WTC11 (cell line): Measurements from ENCODE around the gene LDLRAD4. TPM values are rescaled to one million over a fixed set of nuclear protein-coding genes. Genes with fewer than 3 reads are reported as not detected.

Experiments
- ATAC-seq: fragments of 200-7000 bp; cut with Tn5 transposase; 2 replicates; pipeline ENCODE4 v1.10.0; 2021; ENCODE audit warnings: mild to moderate bottlenecking, moderate library complexity
- CTCF ChIA-PET: fragments of 300-600 bp; sonication (Branson Sonifier 250); formaldehyde crosslinking; loops from one replicate; lab custom pipeline; 2021; ENCODE audit warnings: antibody characterized with exemption; lab: Charles Lee
- POLR2A ChIA-PET: fragments of 350-600 bp; sonication (Branson Sonifier 250); formaldehyde crosslinking; loops from one replicate; lab custom pipeline; 2021; ENCODE audit warnings: antibody characterized with exemption; lab: Charles Lee
- DNase-seq: peaks from one replicate; pipeline ENCODE4 v3.0.0; 2021; ENCODE audit warnings: low spot score
- H3K27ac Mint-ChIP-seq: 2 replicates; pipeline ENCODE4 v1.8.0; 2021; ENCODE audit warnings: mixed read lengths
- H3K27me3 Mint-ChIP-seq: 2 replicates; pipeline ENCODE4 v1.8.0; 2021; ENCODE audit warnings: low read depth, mild to moderate bottlenecking, moderate library complexity, mixed read lengths
- H3K36me3 Mint-ChIP-seq: 2 replicates; pipeline ENCODE4 v1.8.0; 2021; ENCODE audit warnings: mixed read lengths
- H3K4me1 Mint-ChIP-seq: 2 replicates; pipeline ENCODE4 v1.8.0; 2022; ENCODE audit warnings: mixed read lengths
- H3K4me3 Mint-ChIP-seq: 2 replicates; pipeline ENCODE4 v1.8.0; 2021; ENCODE audit warnings: mild to moderate bottlenecking, moderate library complexity, mixed read lengths
- H3K9me3 Mint-ChIP-seq: 2 replicates; pipeline ENCODE4 v1.8.0; 2021; ENCODE audit warnings: mixed read lengths
- ATF3 ChIP-seq: sonication (generic); formaldehyde crosslinking; conservative IDR thresholded peaks from 2 replicates; pipeline ENCODE4 v1.8.1; 2022; ENCODE audit warnings: mild to moderate bottlenecking, missing genetic modification reagents
- CREB1 ChIP-seq: sonication (generic); formaldehyde crosslinking; IDR thresholded peaks from 2 replicates; pipeline ENCODE4 v1.8.0; 2023; ENCODE audit warnings: mild to moderate bottlenecking, missing genetic modification reagents
- FOXP1 ChIP-seq: sonication (generic); formaldehyde crosslinking; IDR thresholded peaks from 2 replicates; pipeline ENCODE4 v1.8.0; 2022; ENCODE audit warnings: missing genetic modification reagents, mild to moderate bottlenecking, moderate library complexity, borderline replicate concordance
- GABPB1 ChIP-seq: sonication (generic); formaldehyde crosslinking; IDR thresholded peaks from 2 replicates; pipeline ENCODE4 v1.8.1; 2023; ENCODE audit warnings: mild to moderate bottlenecking, missing genetic modification reagents
- JUN ChIP-seq: sonication (generic); formaldehyde crosslinking; IDR thresholded peaks from 2 replicates; pipeline ENCODE4 v1.8.0; 2023; ENCODE audit warnings: mild to moderate bottlenecking, missing genetic modification reagents
- NR1H2 ChIP-seq: sonication (generic); formaldehyde crosslinking; IDR thresholded peaks from 2 replicates; pipeline ENCODE4 v1.9.0; 2021; ENCODE audit warnings: mild to moderate bottlenecking, moderate library complexity, missing genetic modification reagents
- RORB ChIP-seq: fragments of 250-450 bp; sonication (Bioruptor Pico); IDR thresholded peaks from 2 replicates; pipeline ENCODE4 v1.9.0; 2021; ENCODE audit warnings: mild to moderate bottlenecking
- SMAD4 ChIP-seq: sonication (generic); formaldehyde crosslinking; IDR thresholded peaks from 2 replicates; pipeline ENCODE4 v1.8.0; 2022; ENCODE audit warnings: mild to moderate bottlenecking, missing genetic modification reagents
- SOX15 ChIP-seq: fragments of 250-450 bp; sonication (Bioruptor Pico); IDR thresholded peaks from 2 replicates; pipeline ENCODE4 v1.9.0; 2021; ENCODE audit warnings: mild to moderate bottlenecking
- SP1 ChIP-seq: sonication (generic); formaldehyde crosslinking; conservative IDR thresholded peaks from 2 replicates; pipeline ENCODE4 v1.8.1; 2022; ENCODE audit warnings: missing genetic modification reagents
- ZNF138 ChIP-seq: sonication (generic); formaldehyde crosslinking; conservative IDR thresholded peaks from 2 replicates; pipeline ENCODE4 v1.8.1; 2022; ENCODE audit warnings: mild to moderate bottlenecking, moderate library complexity, missing genetic modification reagents
- ZNF317 ChIP-seq: sonication (generic); formaldehyde crosslinking; IDR thresholded peaks from 2 replicates; pipeline ENCODE4 v1.8.1; 2023; ENCODE audit warnings: low read depth, mild to moderate bottlenecking, moderate library complexity, missing genetic modification reagents, borderline replicate concordance
- ZNF532 ChIP-seq: fragments of 250-450 bp; sonication (Bioruptor Pico); IDR thresholded peaks from 2 replicates; pipeline ENCODE4 v1.9.0; 2021; ENCODE audit warnings: mild to moderate bottlenecking, borderline replicate concordance
- total RNA-seq: library from RNA; stranded (reverse); gene quantifications from 3 replicates; pipeline ENCODE4 v1.2.3, GENCODE V29; 2021
- TF ChIP-seq, protein P1 (sequence below): sonication (generic); formaldehyde crosslinking; IDR thresholded peaks from 2 replicates; pipeline ENCODE4 v1.8.1; 2022; ENCODE audit warnings: low read depth, mild to moderate bottlenecking, moderate library complexity, missing genetic modification reagents, borderline replicate concordance
- TF ChIP-seq, protein P2 (sequence below): sonication (generic); formaldehyde crosslinking; IDR thresholded peaks from 2 replicates; pipeline ENCODE4 v1.8.0; 2023; ENCODE audit warnings: missing genetic modification reagents

LDLRAD4 gene
- total RNA-seq, 1 experiment from 2014 or later = 6.2 TPM

DNA sequence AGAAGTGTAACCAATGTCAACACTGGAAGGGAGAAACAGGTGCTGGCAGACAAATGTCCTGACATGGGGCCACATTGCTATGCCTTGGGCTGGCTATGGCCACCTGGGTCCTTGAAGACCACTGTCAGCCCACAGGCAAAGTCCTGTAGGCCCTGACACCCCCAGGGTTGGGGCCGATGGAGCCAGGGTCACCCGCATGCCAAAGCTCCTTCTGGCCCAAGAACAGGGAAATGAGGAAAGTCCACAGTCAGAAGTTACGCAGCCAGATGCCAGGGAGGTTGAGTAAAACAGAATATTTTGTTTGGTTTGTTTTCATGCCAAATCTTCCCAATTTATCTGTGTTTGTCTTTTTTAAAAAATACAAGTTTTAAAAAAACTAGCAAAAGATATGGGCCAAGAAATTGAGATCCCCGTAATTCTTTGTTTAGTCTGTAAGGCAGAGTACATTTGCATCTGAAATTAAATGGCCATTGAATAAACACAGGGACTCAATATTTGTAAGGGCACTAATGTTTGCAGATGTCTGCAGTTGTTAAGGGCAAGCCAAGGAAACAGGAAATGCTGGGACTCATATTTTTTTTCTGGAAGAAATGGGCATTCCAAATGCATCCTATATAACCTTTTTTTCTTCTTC is 321.4 kb downstream of the LDLRAD4 start (continued):
- no peak for TF ChIP-seq ZNF317
- TF ChIP-seq ZNF138 (CRISPR knock-in tag) = no peak
- TF ChIP-seq RORB (CRISPR knock-in tag) = no peak

DNA sequence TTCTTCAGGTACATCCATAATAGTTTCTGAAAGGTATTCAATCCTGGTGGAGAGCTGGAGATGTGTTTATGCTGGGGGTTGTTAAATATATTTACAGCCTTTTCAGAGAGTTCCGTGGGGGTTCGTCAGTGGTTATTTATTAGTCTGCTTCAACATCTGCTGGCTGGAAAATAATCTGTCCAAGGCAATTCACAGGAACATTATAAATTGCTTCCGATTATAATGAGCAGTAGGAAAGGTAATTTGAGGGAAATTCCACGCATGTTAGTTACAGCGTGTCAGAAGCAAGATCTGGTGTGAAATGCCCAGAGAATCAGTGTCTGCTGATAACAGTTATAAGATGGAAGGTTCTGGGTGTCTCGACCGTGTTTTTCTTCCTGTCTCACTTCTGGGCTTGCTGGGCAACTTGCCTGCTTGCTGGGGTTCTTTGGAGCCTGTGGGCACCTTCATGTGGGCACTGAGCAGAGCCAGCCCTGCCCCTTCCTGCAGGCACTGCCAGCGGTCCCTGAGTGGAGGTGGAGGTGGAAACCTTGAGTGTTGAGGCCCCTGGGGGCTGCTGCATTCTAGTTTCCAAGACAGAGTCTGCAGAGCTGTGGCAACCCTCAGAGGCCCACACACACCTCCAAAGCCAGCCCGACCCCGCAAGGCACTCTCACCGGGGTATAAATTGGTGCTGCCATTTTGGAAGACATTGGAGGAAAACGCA is 322.1 kb downstream of the LDLRAD4 start:
- H3K36me3 Mint-ChIP-seq = no peaks in the 10 kb centered on the region
- no peak for DNase-seq
- no peak for TF ChIP-seq ATF3
- no peak for TF ChIP-seq JUN (CRISPR knock-in tag)
- no peak for TF ChIP-seq SP1 (CRISPR knock-in tag)
- TF ChIP-seq NR1H2 (CRISPR knock-in tag) = no peak
- TF ChIP-seq, all 79 proteins: peak for 0
- Mint-ChIP-seq H3K9me3 (no peaks in the 10 kb centered on the region), H3K27ac (no peak overlapping the region), H3K4me1 (peaks cover 24% of the 10 kb centered on the region), H3K4me3 (no peak overlapping the region), H3K27me3 (no peaks in the 10 kb centered on the region)
- CTCF ChIA-PET = no interaction called here
- POLR2A ChIA-PET = no interaction called here
- ATAC-seq = no peak

DNA sequence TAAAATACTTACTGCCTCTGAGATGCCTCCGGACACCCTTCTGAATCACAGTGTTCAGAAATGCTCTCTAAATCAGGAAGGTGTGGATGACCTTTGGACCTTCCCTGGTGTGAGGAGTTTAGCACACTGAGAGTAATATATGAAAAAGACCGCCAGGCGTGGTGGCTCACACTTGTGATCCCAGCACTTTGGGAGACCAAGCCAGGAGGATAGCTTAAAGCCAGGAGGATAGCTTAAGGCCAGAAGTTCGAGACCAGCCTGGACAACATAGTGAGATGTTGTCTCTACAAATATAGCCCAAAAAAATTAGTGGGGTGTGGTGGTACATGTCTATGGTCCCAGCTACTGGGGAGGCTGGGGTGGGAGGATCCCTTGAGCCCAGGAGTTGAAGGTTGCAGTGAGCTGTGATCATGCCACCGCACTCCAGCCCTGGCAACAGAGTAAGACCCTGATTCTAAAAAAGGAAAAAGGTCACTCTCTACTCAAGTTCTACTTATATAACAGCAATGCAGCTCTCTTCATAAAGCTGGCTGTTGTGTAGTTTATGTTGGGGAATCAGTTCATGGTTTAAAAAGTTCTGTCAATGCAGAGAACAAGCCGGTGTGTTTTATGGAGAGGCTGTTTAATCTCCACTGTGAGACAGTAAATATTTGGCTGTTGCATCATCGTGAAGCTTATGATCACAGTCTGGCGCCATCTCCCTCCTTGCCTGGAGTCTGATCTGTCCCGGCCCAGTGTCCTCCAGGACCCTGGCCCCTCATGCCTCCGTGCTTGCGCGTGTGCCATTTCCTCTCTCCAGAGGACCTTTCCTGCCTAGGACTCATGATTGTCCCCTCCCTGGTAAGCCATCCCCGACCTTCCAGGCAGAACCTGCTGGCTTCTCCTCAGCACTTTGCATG is 323.3 kb downstream of the LDLRAD4 start:
- Mint-ChIP-seq H3K4me3 (no peak overlapping the region), H3K27ac (no peak overlapping the region), H3K9me3 (no peaks in the 10 kb centered on the region), H3K36me3 (no peaks in the 10 kb centered on the region), H3K4me1 (peaks cover 24% of the 10 kb centered on the region), H3K27me3 (no peaks in the 10 kb centered on the region)
- POLR2A ChIA-PET = no interaction called here
- TF ChIP-seq, protein P1, sequence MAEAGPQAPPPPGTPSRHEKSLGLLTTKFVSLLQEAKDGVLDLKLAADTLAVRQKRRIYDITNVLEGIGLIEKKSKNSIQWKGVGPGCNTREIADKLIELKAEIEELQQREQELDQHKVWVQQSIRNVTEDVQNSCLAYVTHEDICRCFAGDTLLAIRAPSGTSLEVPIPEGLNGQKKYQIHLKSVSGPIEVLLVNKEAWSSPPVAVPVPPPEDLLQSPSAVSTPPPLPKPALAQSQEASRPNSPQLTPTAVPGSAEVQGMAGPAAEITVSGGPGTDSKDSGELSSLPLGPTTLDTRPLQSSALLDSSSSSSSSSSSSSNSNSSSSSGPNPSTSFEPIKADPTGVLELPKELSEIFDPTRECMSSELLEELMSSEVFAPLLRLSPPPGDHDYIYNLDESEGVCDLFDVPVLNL (CRISPR knock-in tag) = no peak
- TF ChIP-seq GABPB1 (CRISPR knock-in tag) = peak; percentile 92
- TF ChIP-seq, protein P2, sequence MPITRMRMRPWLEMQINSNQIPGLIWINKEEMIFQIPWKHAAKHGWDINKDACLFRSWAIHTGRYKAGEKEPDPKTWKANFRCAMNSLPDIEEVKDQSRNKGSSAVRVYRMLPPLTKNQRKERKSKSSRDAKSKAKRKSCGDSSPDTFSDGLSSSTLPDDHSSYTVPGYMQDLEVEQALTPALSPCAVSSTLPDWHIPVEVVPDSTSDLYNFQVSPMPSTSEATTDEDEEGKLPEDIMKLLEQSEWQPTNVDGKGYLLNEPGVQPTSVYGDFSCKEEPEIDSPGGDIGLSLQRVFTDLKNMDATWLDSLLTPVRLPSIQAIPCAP = no peak
- DNase-seq = no peak
- no peak for ATAC-seq
- CTCF ChIA-PET = no interaction called here

DNA sequence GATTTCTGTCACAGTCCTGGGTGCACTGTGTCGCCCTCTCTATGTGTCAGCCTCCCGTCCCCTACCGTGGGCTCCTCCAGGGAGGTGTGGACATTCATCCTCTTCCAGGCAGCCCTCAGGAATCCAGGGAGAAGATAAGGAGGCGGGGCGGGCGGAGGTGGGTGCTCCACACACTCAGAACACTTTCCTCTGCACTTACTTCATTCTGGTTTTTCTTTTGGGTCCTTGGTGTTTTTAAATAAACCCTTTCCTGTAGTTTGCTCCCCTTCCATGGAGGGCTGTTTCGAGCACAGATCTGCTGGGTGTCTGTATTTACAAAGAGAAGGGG is 323.9 kb downstream of the LDLRAD4 start:
- DNase-seq = no peak
- Mint-ChIP-seq H3K4me1 (peaks cover 24% of the 10 kb centered on the region), H3K36me3 (no peaks in the 10 kb centered on the region)

DNA sequence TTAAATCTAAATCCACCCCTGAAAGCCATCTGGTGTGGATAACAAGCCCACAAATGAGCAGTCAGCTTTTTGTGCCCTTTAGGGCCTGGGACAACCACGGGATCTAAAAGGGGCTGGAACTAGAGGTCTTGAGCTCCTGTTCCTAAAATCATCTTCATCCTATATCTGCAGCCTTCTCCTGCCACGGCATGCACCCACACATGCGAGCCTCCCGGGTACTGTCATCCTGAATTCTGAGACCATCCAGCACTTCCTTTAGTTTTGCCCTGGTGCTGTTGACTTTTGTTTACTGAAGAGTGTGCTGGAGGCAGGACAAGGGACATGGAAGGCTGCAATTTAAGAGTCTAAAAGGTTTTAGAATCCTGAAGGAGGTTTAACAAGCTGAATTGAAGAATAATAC is 324.6 kb downstream of the LDLRAD4 start:
- ChIA-PET POLR2A (no interaction called here), CTCF (no interaction called here)
- 0 out of 2 replicates have a peak overlapping the region, but pooled peaks have one; percentile 7 for H3K27ac Mint-ChIP-seq
- H3K4me1 Mint-ChIP-seq = peaks cover 21% of the 10 kb centered on the region
- no peak overlapping the region for H3K4me3 Mint-ChIP-seq
- ATAC-seq = no peak
- no peaks in the 10 kb centered on the region for H3K27me3 Mint-ChIP-seq
- TF ChIP-seq, protein P1 (CRISPR knock-in tag) = no peak
- TF ChIP-seq ZNF138 (CRISPR knock-in tag) (no peak), SOX15 (CRISPR knock-in tag) (no peak), ZNF532 (no peak), CREB1 (CRISPR knock-in tag) (no peak), FOXP1 (CRISPR knock-in tag) (no peak), SMAD4 (no peak)
- H3K36me3 Mint-ChIP-seq = no peaks in the 10 kb centered on the region
- DNase-seq = no peak
- peaks cover 4% of the 10 kb centered on the region; the same call in 1 of the 2 replicates for H3K9me3 Mint-ChIP-seq

More for the DNA sequence above, 323.9 kb downstream of the LDLRAD4 start:
- ChIA-PET CTCF (no interaction called here), POLR2A (no interaction called here)
- ATAC-seq = no peak
- no peaks in the 10 kb centered on the region for H3K27me3 Mint-ChIP-seq
- no peaks in the 10 kb centered on the region; the same call in 1 of the 2 replicates for H3K9me3 Mint-ChIP-seq
- H3K4me3 Mint-ChIP-seq = no peak overlapping the region
- TF ChIP-seq, protein P2 = no peak
- H3K27ac Mint-ChIP-seq = no peak overlapping the region
